Aorta (tissue), 5 donors: ENCODE results near the gene NEK10. TPM values are rescaled to one million over a fixed set of nuclear protein-coding genes. Genes with fewer than 3 reads are reported as not detected.

Experiments
- ATAC-seq: fragments of 200-7000 bp; cut with Tn5 transposase; one replicate; pipeline ENCODE4 v1.9.1; 2022; ENCODE audit warnings: moderate library complexity; ENCODE audit not compliant: low FRiP score
- DNase-seq, 2 donors: peaks; one replicate each; pipeline ENCODE4 v3.0.0-alpha.2; 2020
- H3K27ac ChIP-seq, 2 donors: one replicate each; pipeline ENCODE4 v1.5.1; 2013; ENCODE audit warnings: low read length in 2 of 2, mild to moderate bottlenecking in 2 of 2, moderate library complexity in 2 of 2, control low read depth in 1 of 2, inconsistent platforms in 1 of 2, low read depth in 1 of 2
- H3K27me3 ChIP-seq, 2 donors: one replicate each; pipeline ENCODE4 v1.6.1; 2013; ENCODE audit warnings: control low read depth in 1 of 2, low read length in 1 of 2, mild to moderate bottlenecking in 1 of 2, moderate library complexity in 1 of 2; ENCODE audit not compliant: insufficient read depth in 2 of 2, control insufficient read depth in 1 of 2
- H3K36me3 ChIP-seq, 2 donors: one replicate each; pipeline ENCODE4 v1.6.1; 2013; ENCODE audit warnings: control low read depth in 1 of 2, low read length in 1 of 2, mild to moderate bottlenecking in 1 of 2; ENCODE audit not compliant: insufficient read depth in 2 of 2, control insufficient read depth in 1 of 2
- H3K4me1 ChIP-seq, 2 donors: one replicate each; pipeline ENCODE4 v1.6.1; 2013; ENCODE audit warnings: low read length in 2 of 2, control low read depth in 1 of 2, mild to moderate bottlenecking in 1 of 2, moderate library complexity in 1 of 2; ENCODE audit not compliant: insufficient read depth in 2 of 2, control insufficient read depth in 1 of 2
- H3K4me3 ChIP-seq, 2 donors: one replicate each; pipeline ENCODE4 v1.5.1; 2013; ENCODE audit warnings: low read length in 2 of 2, control low read depth in 1 of 2, mild to moderate bottlenecking in 1 of 2
- H3K9me3 ChIP-seq: one replicate; pipeline ENCODE4 v1.6.1; 2013; ENCODE audit warnings: mild to moderate bottlenecking, low read length; ENCODE audit not compliant: control insufficient read depth
- WGBS, 2 donors: extraction: QIAGEN DNeasy Blood & Tissue Kit; methylation state at CpG; one replicate each; pipeline ENCODE4 v1.1.7; 2013; 5-methylcytosine and 5-hydroxymethylcytosine counted together
- intact Hi-C, 2 donors: fragments of 100-400 bp; cut with DNase I; formaldehyde crosslinking; loops; one replicate each; pipeline versions ENCODE4 v1.14.2 to v1.15.0; 2022
- polyA plus RNA-seq, 2 donors: library from polyadenylated mRNA; stranded (reverse); fragments of 200-250 nt; gene quantifications; one replicate each; pipeline ENCODE4 v1.2.3, GENCODE V29; 2013
- total RNA-seq, 2 donors: library from RNA; stranded (reverse); fragmentation: NEBNext Ultra II Directional; extraction: Animal tissue kit (Norgen Biotek cat#: 25700); gene quantifications; one replicate each; pipeline ENCODE4 v1.2.1, GENCODE V29; 2021
- donor health status: healthy with polysubstance abuse.
- donor health status: Bipolar disorder and iron deficiency.
- donor health status: DM: no; HTN: no; CAD: no.
- donor health status: DM: no; HTN: no; CAD: no.
- donor health status: DM: yes; HTN: yes; CAD: no.

The NEK10 gene
- total and polyA plus RNA-seq, 4 donors = 0.08 to 3.5 (median 0.71) TPM

DNA sequence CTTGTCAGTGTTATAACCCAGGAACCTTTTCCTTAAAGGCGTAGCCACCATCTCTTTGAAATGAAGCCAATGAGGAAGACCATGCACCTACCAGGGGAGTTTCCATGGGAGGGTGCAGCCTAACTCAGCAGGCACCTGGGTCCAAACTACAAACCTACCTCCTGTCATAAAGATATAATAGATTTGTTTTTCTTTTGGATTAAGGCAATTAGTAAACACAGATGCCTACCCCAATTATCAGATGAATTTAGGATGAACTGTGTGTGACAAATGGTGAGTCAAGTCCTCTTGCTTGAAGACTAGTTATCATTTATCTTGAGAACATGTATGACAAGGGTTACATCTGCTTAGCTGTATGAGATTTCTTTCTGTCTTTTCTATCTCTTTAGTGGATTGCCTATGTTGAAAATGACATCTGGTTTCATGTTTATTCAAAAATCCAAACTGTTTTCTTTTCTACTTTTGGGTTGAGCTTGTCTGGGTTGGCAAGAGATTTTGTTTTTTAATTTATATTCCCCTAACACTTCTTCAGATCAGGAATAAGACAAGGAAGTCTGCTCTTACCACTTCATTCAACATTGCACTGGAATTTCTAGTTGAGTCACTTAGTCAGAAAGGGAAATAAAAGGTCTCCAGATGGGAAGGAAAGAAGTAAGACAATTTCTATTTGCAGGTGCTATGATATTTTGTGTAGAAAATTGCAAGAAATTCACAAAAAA is 149.9 kb downstream of the NEK10 start:
- Histone ChIP-seq H3K27me3 (no peaks in the 10 kb centered on the region), H3K27ac (no peak overlapping the region), H3K4me3 (no peak overlapping the region), H3K9me3 (no peaks in the 10 kb centered on the region), H3K4me1 (peaks cover 0 to 2% of the 10 kb centered on the region in 2 donors), H3K36me3 (no peaks in the 10 kb centered on the region)
- 79 to 87% methylated on average over 1 of the region's 1 CpG for WGBS, 2 donors
- intact Hi-C loops = no loop called here
- ATAC-seq (no peak), DNase-seq (no peak)

DNA sequence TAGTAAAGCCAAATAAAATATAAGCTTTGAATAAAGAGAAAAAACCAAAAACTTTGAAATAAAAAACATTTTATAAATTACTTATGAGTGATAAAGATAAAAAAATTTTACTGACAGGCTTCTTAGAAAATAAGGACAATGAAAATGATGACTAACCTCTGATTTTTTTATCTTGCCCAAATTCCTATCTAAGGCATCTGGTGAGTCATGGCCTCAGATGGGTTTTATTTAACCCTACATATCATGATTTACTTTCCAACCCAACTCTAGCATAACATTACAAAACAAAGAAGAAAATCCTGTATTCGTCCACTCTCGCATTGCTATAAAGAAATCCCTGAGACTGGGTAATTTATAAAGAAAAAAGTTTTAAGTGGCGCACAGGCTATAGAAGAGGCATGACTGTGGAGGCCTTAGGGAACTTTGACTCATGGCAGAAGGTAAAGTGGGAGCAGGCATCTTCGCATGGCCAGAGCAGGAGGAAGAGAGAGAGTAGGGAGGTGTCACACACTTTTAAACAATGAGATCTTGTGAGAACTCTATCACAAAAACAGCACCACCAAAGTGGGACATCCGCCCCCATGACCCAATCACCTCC is 152.1 kb downstream of the NEK10 start:
- H3K36me3 ChIP-seq = no peaks in the 10 kb centered on the region
- H3K4me1 ChIP-seq = no peaks in the 10 kb centered on the region
- no peak overlapping the region for H3K27ac ChIP-seq
- H3K9me3 ChIP-seq = no peaks in the 10 kb centered on the region
- intact Hi-C loops = no loop called here
- H3K4me3 ChIP-seq = no peak overlapping the region
- ATAC-seq = no peak
- H3K27me3 ChIP-seq = no peaks in the 10 kb centered on the region
- WGBS, 2 donors = 88 to 92% methylated on average over 5 of the region's 5 CpGs
- no peak for DNase-seq

DNA sequence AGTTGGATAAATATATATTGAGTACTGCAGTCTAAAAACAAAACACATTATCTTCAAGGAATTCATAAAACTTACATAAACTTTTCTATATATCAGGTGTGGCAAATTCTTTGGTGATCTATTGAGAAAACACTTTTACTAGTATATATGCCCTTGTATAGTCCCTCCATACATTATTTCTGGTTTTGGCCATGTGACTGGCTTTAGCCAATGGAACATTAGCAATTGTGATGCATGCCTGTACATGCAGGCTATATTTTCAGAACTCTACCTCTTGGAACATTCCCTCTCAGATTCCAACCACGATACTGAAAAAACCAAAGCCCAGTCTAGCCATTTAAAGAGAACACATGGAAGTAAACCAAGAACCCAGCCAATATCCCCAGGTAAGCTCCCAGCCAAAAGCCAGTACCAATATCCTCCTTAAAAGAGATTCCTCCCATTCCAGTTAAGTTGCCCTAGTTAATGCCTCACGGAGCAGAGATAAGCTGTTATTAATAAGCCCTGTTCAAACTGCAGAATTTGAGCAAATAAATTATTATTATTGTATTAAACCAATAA is 152.8 kb downstream of the NEK10 start:
- ATAC-seq (no peak), DNase-seq (no peak)
- no peak overlapping the region for H3K4me3 ChIP-seq
- H3K9me3 ChIP-seq = no peaks in the 10 kb centered on the region
- no peaks in the 10 kb centered on the region for H3K27me3 ChIP-seq
- H3K36me3 ChIP-seq = no peaks in the 10 kb centered on the region
- 67 to 72% methylated on average over 2 of the region's 2 CpGs for WGBS, 2 donors
- no peaks in the 10 kb centered on the region for H3K4me1 ChIP-seq
- H3K27ac ChIP-seq = no peak overlapping the region
- intact Hi-C loops = no loop called here

DNA sequence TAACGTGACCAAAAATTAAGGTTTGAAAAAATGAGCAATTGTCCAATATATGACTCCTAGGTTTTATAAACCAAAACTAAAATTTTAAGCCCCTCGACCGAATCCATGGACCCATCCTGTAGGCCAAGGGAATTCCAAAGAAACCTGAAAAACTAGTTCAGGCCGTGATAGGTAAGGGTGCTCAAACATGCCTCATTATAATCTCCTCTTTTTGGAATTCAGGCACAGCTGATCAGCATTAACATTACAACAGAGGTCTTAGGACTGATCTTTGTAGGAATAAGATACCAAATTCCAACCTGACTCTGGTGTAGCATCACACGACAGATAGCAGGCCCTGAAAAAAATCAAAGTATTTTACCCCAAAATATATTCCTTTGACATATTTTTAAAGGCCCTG is 155.7 kb downstream of the NEK10 start:
- H3K9me3 ChIP-seq = no peaks in the 10 kb centered on the region
- intact Hi-C loops = no loop called here
- no peak overlapping the region for H3K27ac ChIP-seq
- no peaks in the 10 kb centered on the region for H3K27me3 ChIP-seq
- H3K4me3 ChIP-seq = no peak overlapping the region
- 76 to 81% methylated on average over 5 of the region's 5 CpGs for WGBS, 2 donors
- no peaks in the 10 kb centered on the region for H3K4me1 ChIP-seq
- no peaks in the 10 kb centered on the region for H3K36me3 ChIP-seq
- ATAC-seq (no peak), DNase-seq (no peak)

DNA sequence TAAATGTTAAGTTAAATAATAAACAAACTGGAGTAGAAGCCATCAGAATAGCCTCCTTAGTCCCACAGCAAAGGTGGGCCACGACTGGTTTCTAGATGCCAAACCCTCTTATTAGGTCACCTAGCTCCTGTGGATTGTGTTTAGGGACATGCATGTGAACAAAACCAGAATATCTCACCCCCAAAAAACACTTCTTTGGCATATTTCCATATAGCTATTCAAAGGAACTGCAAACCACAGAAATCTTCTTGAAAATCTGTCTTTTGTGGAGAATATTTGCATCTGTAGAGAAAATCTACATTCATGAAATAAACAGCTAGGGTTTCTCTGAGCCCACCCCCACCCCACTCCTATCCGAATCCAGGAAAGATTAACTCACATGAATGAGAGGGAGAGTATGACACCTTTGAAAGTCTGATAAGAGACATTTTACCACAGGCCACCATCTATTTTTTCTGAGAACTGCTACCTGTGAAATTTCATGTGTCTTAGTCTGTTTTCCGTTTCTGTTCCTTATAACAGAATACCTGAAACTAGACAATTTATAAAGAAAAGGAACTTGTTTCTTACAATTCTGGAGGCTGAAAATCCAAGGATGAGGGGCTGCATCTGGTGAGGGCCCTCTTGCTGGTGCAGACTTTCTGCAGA is 159.4 kb downstream of the NEK10 start:
- ATAC-seq (no peak), DNase-seq (no peak)
- intact Hi-C loops = no loop called here
- Histone ChIP-seq H3K36me3 (no peaks in the 10 kb centered on the region), H3K4me3 (no peak overlapping the region), H3K9me3 (no peaks in the 10 kb centered on the region), H3K4me1 (no peaks in the 10 kb centered on the region), H3K27ac (no peak overlapping the region), H3K27me3 (no peaks in the 10 kb centered on the region)
- WGBS, 2 donors = 56% methylated on average over 3 of the region's 3 CpGs

DNA sequence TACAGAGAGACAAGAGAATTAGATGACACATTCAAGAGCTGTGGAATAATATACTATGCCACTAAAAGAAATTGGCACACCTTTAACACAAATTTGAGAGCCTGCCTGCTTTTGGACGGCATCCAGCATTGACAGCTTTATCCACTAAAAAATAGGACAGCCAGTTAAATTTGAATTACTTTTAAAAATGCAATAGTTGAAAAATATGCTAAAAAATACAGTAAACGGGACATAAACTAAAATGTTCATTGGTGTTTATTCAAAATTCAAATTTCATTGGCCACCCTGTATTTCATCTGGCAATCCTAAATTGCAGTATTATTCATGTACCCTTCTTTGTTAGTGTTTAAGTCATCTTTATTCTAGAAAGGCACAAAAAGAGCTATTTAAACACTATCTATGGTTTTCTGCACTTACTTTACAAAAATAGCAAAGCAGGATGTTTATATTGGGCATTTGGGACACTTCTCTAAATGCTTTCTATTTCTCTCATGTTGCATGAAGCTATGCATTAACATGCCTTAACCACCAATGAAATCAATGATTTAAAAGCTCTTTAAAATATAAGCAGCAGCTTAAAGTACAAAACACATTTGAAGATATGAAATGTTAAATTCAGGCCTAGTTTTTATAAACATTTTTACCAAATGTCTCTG is 160.1 kb downstream of the NEK10 start:
- Histone ChIP-seq H3K36me3 (no peaks in the 10 kb centered on the region), H3K4me3 (no peak overlapping the region), H3K4me1 (no peaks in the 10 kb centered on the region), H3K27ac (no peak overlapping the region), H3K27me3 (no peaks in the 10 kb centered on the region), H3K9me3 (no peaks in the 10 kb centered on the region)
- intact Hi-C loops = no loop called here
- DNase-seq (no peak), ATAC-seq (no peak)
- WGBS, 2 donors = 31 to 33% methylated on average over 2 of the region's 2 CpGs

DNA sequence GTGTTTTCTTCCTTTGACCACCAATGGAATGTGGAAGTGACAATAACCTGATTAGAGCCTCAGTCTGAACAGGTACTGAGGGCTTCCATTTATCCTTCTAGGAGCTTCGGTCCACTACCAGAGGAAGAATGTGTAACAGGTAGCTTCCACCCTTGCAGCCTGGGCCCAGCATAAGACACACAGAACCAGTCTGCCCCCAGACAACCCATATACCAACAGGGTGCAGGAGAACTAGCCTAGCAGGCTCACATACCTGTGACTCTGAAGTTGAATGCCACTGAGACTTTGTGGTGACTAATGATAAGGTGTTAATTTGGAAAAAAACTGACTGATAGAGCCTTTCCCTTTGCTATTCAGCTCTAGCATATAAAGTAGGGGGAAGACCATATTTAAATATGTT is 166.2 kb downstream of the NEK10 start:
- H3K4me3 ChIP-seq = no peak overlapping the region
- H3K27me3 ChIP-seq = no peaks in the 10 kb centered on the region
- no peaks in the 10 kb centered on the region for H3K4me1 ChIP-seq
- DNase-seq (no peak), ATAC-seq (no peak)
- WGBS, 2 donors = 97 to 100% methylated on average over 1 of the region's 1 CpG
- H3K9me3 ChIP-seq = no peaks in the 10 kb centered on the region
- intact Hi-C loops = no loop called here
- H3K27ac ChIP-seq = no peak overlapping the region
- H3K36me3 ChIP-seq = no peaks in the 10 kb centered on the region

GRCh38 chr3:27201492-27201891 is 167.7 kb downstream of the NEK10 start:
- no peak overlapping the region for H3K4me3 ChIP-seq
- H3K9me3 ChIP-seq = no peaks in the 10 kb centered on the region
- H3K36me3 ChIP-seq = no peaks in the 10 kb centered on the region
- ATAC-seq (no peak), DNase-seq (no peak)
- 82 to 85% methylated on average over 5 of the region's 5 CpGs for WGBS, 2 donors
- intact Hi-C loops = no loop called here
- H3K27ac ChIP-seq = no peak overlapping the region
- H3K27me3 ChIP-seq = no peaks in the 10 kb centered on the region
- H3K4me1 ChIP-seq = no peaks in the 10 kb centered on the region
